Kidney capillary endothelial cell (primary cell): ENCODE results near the gene VWA8.
A peak's percentile ranks its signal among the peaks of the same experiment; 100 is the strongest.
"Not testable (repeated sequence)": the region's sequence is repeated elsewhere in the genome, so short reads cannot be mapped to it uniquely, and the experiment has no call there.

ENCODE experiments used
- DNase-seq: peaks from one replicate; pipeline ENCODE4 v3.0.0-alpha.2; 2018; ENCODE audit warnings: low spot score

Gene VWA8

DNA sequence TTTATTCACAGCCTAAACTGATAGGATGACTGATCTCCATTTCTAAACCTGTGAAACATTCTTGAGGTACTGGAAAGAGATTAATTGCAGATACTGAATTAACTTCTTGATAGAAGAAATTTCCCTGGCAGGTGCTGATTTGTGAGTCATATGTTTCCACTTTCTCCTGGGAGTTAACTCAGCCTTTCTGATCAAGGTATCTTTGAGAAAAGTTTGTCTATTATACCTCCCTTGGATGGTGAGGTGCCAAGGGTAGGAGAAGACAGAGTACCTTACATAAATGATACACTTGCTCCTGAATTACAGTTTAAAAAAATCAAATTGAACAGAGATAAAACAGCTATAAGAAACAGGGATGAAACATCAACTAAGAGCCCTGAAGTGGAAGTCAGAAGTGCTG lies 380.6 kb downstream of the VWA8 start:
- no peak for DNase-seq

GRCh38 chr13:41579881-41580280 lies 381.0 kb downstream of the VWA8 start:
- DNase-seq, result no peak

DNA sequence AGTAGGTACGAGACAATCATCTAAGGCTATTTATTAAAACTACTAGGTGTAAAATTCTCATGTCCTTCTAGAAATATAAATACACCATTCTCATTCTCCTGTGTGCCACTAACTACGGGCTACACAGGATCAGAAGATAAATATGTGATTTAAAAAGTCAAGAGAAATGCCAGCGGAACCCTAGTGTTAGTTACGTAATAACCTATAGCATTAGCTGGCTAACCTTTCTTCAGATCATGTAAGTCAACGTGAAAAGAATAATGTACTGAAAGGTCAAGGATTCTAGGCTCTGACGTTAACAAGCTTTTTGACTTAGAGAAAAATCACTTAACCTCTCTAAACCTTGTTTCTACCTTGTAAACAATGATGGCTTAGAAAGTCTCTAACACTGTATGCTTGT lies 381.7 kb downstream of the VWA8 start:
- no peak for DNase-seq

DNA sequence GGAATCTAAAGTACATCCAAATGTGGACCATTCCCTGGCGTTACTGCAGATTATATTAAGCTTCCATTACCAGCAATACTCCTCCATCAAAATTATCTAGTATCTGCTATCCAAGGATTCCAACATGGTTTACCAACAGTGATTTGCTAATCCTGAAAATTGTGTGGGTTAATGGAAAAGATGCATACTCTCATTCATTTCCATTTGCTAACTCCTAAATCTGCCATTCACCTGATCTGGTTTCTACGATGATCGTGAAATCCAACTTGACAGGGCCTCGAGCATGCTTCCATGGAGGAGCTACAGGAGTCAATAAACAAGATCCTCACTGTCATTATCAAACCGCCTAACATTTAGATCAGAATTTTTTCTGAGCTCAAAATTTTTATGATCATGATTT lies 382.5 kb downstream of the VWA8 start:
- DNase-seq, result no peak

GRCh38 chr13:41577436-41577835 lies 383.5 kb downstream of the VWA8 start:
- DNase-seq, result no peak

GRCh38 chr13:41573640-41574039 lies 387.3 kb downstream of the VWA8 start:
- not testable (repeated sequence) for DNase-seq

DNA sequence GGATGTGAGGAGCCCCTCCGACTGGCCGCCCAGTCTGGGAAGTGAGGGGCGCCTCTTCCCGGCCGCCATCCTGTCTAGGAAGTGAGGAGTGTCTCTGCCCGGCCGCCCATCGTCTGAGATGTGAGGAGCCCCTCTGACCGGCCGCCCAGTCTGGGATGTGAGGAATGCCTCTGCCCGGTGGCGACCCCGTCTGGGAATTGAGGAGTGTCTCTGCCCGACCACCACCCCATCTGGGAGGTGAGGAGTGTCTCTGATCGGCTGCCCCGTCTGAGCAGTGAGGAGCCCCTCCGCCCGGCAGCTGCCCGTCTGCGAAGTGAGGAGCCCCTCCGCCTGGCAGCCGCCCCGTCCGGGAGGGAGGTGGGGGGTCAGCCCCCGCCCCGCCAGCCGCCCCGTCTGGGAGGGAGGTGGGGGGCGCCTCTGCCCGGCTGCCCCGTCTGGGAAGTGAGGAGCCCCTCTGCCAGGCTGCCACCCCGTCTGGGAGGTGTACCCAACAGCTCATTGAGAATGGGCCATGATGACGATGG lies 389.0 kb downstream of the VWA8 start:
- DNase-seq, result not testable (repeated sequence)

GRCh38 chr13:41568972-41569351 lies 391.9 kb downstream of the VWA8 start:
- no peak for DNase-seq

- no peak for DNase-seq
These were observed 392.6 kb downstream of the VWA8 start for GRCh38 chr13:41568143-41568971.

DNA sequence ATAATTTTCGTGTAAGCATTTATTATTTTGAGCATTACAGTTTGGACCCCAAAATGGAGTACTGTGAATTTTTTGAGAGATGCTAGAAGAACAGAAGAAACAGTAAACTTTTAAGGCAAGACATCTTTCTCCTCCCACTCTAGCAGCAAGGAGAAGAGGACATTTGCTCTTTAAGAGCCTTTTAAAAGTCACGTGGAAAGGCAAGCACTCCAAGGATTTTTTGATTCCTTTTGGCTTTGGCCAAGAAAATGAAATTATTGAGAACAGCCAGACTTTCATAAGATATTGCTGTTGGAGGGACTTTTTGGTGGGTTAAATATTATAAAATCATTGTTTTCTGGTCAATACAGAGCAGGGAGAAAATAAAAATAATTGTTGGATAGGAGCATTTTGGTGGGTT lies 393.5 kb downstream of the VWA8 start:
- no peak for DNase-seq

GRCh38 chr13:41565846-41566245 lies 395.1 kb downstream of the VWA8 start:
- no peak for DNase-seq

GRCh38 chr13:41565216-41565615 lies 395.7 kb downstream of the VWA8 start:
- peak; percentile 92 for DNase-seq

DNA sequence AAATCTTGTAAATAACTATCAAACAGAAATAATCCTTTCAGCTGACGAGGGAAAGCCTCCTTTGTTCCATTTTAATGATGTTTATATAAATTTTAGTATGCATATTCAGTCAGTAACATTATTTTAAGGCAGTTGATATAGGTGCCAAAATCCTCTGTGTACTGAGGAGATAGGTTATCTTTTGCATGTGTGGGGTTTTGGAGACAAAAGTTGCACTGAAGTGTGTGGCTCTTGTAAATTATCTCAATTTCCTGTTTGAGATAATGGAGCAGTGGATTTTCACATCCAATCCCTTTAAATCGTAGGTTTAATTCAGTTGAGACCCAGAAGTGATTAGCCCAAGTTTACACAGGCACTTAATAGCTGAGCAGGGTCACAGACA lies 396.9 kb downstream of the VWA8 start:
- no peak for DNase-seq

DNA sequence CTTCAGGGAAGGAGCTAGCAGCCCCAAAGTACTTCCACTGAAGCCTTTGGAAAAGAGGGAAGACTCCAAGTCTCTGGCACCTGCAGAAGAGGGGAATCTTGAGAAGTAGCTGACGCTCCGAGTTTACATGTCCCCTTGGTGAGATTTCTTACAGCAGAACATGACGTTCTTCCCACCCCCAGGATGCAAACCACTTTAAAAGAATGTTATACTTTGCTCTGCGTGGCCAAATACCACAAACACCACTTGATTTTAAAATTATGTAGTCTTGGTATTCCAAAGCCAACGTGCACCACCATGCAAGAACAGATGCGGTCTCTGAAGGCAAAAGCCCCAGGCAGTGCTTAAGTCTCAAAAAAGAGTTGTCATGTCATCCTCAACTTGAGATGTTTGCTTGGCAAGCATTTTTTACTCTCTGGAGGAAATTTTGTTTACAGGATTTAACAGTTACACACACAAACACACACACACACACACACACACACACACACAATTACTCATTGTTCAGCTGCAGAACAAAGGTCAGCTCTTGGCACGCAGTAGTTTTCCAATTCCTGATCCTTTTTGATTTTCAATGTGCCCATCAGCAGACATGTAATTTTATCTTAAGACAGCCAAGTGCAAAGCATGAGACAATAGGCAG lies 397.4 kb downstream of the VWA8 start:
- peak; percentile 62 for DNase-seq

DNA sequence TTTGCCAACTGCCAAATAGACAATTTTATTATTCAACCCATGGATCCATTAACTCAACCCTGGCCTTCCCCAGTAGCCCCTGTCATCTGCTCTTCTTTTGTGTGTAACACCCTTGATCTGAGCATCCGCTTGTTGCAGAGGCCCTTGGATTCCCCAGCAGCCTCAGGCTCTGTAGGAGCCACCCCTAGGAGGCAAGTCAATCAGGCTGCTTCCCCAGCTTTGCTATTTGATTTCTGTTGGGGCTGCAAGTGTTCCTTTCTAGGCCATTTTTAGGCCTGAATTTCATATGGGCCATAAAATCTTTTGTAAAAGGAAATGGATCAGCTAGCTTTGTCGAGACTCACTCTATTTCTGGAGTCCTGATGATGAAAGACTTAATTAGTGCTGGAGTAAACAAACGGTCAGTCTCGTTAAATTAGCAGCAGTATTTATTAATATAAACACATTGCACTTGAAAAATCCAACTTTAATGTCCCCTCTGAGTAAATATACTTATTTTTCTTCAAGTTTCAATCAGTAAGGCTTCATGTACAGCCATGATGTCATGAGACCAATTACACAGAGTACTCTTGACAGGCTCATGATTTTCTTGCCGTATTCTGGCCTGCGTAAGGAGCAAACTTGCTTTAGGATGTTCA lies 398.2 kb downstream of the VWA8 start:
- DNase-seq, result no peak

GRCh38 chr13:41562083-41562482 lies 398.8 kb downstream of the VWA8 start:
- no peak for DNase-seq

DNA sequence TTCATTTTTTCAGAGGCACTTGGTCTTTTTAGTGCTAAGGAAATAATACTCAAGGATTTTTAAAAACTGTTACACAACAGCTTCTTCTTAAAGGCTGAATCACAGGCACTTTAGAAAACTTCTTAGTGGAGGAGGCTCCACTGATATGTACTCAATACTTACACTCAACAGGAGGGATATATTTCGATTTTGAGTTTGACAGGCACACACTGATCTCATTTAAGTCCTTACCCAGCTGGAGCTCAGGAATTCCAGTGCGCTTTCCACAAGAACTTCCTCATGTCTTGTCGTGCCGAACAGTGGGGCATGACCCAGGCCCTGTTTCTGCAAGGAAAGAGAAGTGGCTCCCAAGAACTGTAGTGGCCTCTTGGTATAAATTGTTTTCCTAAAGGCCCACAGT lies 399.7 kb downstream of the VWA8 start:
- DNase-seq, result no peak

DNA sequence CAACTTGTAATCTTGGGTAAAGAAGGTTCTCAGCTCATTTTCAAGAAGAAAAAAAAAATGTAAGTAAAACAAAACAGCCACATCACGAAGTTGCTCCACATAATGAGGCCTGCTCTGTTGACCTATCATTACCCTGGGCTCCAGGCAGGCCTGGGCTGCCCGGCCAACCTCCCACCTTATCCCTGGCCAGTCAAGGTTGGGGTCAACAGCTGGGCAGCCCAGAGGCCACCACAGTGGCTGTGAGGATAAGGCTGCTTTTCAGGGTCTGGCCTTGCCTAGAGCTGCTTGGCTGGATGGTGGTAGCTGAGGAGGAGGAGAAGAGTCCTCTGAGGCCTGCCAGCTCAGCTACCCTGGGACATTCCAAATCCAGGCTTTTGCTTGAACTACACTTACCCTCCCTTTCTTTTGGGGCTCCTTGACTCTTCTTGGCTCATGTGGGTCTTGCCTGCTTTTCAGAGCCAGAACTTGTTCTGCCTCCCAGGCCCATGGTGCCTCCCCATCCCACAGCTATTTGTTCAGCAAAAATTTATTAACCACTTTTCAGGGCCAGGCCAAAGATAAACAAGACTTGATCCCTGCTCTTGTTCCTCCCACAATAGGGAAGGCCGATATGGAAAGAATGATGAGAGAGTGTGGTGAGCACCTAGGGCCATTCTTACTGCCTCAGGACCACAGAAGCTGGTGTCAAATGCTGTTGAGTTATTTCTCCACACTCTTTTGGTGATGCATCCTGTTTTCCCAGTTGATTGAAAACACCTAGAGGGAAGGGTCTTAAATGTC lies 401.9 kb downstream of the VWA8 start:
- DNase-seq, result no peak

GRCh38 chr13:41557719-41558118 lies 403.2 kb downstream of the VWA8 start:
- no peak for DNase-seq

GRCh38 chr13:41554626-41555386 lies 406.1 kb downstream of the VWA8 start:
- DNase-seq, result no peak

DNA sequence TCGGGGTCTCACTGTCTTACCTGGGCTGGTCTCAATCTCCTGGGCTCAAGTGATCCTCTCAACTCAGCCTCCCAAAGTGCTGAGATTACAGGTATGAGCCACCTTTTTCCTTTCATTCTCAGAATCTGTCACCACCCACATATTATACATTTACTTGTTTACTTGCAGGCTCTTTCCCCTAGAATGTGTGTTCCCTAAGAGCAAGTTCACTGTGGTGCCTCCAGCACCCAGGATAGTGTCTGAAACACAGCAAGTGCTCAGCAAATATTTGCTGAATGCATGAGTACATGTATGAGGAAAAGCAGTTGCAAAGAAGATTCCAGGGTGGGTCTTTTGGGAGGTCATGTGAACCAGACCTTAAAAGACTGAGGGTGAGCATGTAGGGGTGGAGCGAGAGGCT lies 406.7 kb downstream of the VWA8 start:
- DNase-seq, result no peak

- no peak for DNase-seq
These were observed 408.9 kb downstream of the VWA8 start for GRCh38 chr13:41552031-41552430.
